ENCODE results near the gene RABEPK.
"Not testable (repeated sequence)": the region's sequence is repeated elsewhere in the genome, so short reads cannot be mapped to it uniquely, and the experiment has no call there.

RABEPK gene

DNA sequence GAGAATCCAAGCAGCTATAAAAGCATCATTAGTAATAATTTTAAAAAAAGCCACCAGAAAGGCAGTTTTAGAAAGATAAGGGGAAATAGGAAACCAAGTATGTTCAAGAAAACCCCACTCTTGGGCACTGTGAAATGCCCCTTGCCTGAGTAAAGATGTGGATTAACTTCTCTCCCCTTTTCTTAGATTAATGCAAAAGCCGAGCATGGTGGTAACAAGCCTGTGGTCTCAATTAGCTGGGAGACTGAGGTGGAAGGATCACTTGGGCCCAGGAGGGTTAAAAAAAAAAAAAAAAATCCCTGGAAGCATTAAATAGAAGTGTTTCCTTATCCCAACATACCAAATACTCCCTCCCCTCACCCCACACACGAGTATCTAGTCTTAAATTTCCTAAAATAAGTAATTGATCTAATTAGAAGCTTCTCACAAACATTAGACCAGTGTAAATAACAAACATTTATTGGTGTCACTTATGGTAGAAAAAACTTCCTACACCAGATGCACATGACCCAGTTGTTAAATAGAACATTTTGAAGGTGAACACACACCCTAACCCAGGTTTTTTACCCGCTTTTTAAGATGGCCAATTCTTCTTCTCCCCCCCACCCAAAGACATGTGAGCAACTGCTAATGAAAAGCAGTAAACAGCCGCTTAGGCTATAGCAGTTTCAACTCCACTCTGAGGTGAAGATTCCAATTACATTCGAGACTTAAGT lies 35.6 kb downstream of the RABEPK start:
- TF ChIP-seq, protein P1, sequence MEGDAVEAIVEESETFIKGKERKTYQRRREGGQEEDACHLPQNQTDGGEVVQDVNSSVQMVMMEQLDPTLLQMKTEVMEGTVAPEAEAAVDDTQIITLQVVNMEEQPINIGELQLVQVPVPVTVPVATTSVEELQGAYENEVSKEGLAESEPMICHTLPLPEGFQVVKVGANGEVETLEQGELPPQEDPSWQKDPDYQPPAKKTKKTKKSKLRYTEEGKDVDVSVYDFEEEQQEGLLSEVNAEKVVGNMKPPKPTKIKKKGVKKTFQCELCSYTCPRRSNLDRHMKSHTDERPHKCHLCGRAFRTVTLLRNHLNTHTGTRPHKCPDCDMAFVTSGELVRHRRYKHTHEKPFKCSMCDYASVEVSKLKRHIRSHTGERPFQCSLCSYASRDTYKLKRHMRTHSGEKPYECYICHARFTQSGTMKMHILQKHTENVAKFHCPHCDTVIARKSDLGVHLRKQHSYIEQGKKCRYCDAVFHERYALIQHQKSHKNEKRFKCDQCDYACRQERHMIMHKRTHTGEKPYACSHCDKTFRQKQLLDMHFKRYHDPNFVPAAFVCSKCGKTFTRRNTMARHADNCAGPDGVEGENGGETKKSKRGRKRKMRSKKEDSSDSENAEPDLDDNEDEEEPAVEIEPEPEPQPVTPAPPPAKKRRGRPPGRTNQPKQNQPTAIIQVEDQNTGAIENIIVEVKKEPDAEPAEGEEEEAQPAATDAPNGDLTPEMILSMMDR (conservative IDR thresholded peaks at IDR 0.05; ENCODE audit: control insufficient read depth, insufficient read depth, low read depth, low read length): no peak
- H3K4me3 ChIP-seq (ENCODE audit: control insufficient read depth, low read depth, low read length): no peak overlapping the region
- DNase-seq (ENCODE audit: low read depth): no peak

DNA sequence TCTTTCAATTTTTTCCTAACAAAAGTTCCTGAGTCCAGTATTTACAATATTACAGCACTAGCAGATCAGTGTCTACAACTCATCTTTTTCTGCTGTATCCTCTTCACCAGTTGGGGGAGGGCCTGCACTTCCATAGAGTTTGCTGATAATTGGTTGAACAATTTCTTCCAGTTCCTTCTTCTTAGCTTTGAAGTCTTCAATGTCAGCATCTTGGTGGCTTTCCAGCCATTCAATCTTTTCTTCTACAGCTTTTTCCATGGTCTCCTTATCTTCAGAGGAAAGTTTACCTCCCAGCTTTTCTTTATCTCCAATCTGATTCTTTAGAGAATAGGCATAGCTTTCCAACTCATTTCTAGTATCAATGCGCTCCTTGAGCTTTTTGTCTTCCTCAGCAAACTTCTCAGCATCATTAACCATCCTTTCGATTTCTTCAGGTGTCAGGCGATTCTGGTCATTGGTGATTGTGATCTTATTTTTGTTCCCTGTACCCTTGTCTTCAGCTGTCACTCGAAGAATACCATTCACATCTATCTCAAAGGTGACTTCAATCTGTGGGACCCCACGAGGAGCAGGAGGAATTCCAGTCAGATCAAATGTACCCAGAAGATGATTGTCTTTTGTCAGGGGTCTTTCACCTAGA lies 36.3 kb downstream of the RABEPK start:
- not testable (repeated sequence) for DNase-seq (ENCODE audit: low read depth); H3K4me3 ChIP-seq (ENCODE audit: control insufficient read depth, low read depth, low read length)

DNA sequence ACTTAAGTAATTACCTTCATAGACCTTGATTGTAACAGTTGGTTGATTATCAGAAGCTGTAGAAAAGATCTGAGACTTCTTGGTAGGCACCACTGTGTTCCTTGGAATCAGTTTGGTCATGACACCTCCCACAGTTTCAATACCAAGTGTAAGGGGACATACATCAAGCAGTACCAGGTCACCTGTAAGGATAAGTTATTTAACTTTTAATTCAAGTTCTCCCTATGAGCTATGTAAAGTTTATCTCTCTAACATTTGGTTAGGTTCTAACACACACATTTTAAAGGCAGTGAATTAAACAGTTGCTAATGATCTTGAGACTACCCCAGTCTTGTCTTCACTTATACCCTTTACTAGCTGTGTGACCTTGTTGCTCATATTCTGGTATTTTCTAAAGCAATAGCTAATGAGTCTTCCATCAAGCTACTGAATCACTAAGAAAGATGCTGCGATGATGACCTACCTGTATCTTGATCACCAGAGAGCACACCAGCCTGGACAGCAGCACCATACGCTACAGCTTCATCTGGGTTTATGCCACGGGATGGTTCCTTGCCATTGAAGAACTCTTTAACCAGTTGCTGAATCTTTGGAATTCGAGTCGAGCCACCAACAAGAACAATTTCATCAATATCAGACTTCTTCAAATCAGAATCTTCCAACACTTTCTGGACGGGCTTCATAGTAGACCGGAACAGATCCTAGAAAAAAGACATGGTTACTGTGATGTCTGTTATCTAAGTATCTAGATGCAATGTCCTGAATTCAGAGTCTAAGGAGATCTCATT lies 38.0 kb downstream of the RABEPK start:
- TF ChIP-seq, protein P1 (conservative IDR thresholded peaks at IDR 0.05; ENCODE audit: control insufficient read depth, insufficient read depth, low read depth, low read length): no peak
- H3K4me3 ChIP-seq (ENCODE audit: control insufficient read depth, low read depth, low read length): peak overlapping the region; percentile 98
- no peak for DNase-seq (ENCODE audit: low read depth)

DNA sequence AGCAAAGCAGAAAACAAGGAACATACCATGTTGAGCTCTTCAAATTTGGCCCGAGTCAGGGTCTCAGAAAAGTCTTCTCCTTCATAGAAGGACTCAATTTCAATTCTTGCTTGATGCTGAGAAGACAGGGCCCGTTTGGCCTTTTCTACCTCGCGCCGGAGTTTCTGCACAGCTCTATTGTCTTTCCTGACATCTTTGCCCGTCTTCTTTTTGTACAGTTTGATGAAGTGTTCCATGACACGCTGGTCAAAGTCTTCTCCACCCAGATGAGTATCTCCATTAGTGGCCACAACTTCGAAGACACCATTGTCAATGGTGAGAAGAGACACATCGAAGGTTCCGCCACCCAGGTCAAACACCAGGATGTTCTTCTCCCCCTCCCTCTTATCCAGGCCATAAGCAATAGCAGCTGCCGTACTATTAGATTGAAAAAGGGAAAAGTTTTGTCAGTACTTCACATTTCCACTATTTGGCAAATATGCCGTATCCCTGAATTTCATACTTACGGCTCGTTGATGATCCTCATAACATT lies 38.6 kb downstream of the RABEPK start:
- H3K4me3 ChIP-seq (ENCODE audit: control insufficient read depth, low read depth, low read length): peak overlapping the region; percentile 98
- TF ChIP-seq, protein P1 (conservative IDR thresholded peaks at IDR 0.05; ENCODE audit: control insufficient read depth, insufficient read depth, low read depth, low read length): no peak
- DNase-seq (ENCODE audit: low read depth): no peak

DNA sequence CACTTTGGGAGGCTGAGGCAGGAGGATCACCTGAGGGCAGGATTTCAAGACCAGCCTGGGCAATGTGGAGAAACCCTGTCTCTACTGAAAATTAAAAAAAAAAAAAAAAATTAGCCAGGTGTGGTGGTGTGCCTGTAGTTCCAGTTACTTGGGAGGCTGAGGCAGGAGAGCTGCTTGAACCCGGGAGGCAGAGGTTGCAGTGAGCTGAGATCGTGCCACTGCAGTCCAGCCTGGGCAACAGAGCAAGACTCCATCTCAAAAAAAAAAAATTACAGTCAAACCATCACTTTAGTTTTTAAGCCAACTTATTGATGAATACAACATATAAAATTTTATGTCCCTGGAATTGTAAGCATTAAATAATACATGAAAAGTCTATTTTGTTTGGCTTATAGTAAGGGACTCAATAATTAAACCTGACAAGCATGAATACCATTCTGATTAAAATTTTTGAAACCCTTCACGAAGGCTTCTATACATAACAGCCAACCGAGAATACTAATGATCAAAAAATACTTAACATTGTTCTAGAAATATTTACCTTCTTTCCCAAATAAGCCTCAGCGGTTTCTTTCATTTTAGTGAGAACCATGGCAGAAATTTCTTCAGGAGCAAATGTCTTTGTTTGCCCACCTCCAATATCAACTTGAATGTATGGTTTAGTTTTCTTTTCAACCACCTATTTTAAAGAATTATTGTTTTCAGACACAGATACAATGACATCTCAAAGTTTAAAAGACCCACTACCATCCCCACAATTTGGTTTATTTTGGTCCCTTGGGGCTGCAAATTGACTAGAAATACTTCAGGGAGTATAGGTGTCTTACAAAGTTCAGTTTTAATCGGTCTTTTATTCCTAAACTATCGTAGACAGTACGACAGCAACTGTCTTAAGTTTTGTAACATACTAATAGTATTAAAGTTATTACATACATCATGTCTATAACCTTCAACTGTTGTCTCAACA lies 39.6 kb downstream of the RABEPK start:
- H3K4me3 ChIP-seq (ENCODE audit: control insufficient read depth, low read depth, low read length): peak overlapping the region; percentile 98
- DNase-seq (ENCODE audit: low read depth): no peak
- TF ChIP-seq, protein P1 (conservative IDR thresholded peaks at IDR 0.05; ENCODE audit: control insufficient read depth, insufficient read depth, low read depth, low read length): no peak

DNA sequence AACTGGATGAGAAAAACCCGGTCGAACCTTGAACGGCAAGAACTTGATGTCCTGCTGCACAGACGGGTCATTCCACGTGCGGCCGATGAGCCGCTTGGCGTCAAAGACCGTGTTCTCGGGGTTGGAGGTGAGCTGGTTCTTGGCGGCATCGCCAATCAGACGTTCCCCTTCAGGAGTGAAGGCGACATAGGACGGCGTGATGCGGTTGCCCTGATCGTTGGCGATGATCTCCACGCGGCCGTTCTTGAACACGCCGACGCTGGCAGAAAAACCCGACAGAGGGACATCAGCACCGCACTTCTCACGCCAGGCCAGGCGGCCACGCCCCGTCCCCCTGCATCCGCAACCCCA lies 40.3 kb downstream of the RABEPK start:
- DNase-seq (ENCODE audit: low read depth): peak; percentile 44
- TF ChIP-seq, protein P1 (conservative IDR thresholded peaks at IDR 0.05; ENCODE audit: control insufficient read depth, insufficient read depth, low read depth, low read length): no peak
- peak overlapping the region; percentile 98 for H3K4me3 ChIP-seq (ENCODE audit: control insufficient read depth, low read depth, low read length)

Measured in fibroblast of mammary gland (primary cell).